COLO668 (cell line): ENCODE data around the gene LFNG.
"Not testable (repeated sequence)": the region's sequence is repeated elsewhere in the genome, so short reads cannot be mapped to it uniquely, and the experiment has no call there.

ENCODE experiments used
- DNase-seq: peaks from one replicate; lab custom pipeline; 2025; ENCODE audit not compliant: unreplicated experiment; lab: John Stamatoyannopoulos, UW

Gene LFNG

GRCh38 chr7:2527505-2528467 lies 8.2 kb downstream of the LFNG start:
- DNase-seq = peak; percentile 84

GRCh38 chr7:2528481-2529095 lies 9.0 kb downstream of the LFNG start:
- DNase-seq = no peak

GRCh38 chr7:2529161-2530070 lies 9.8 kb downstream of the LFNG start:
- DNase-seq = no peak

- DNase-seq = no peak
Observed at GRCh38 chr7:2530071-2530987, 10.8 kb downstream of the LFNG start.

- not testable (repeated sequence) for DNase-seq
Observed at GRCh38 chr7:2530994-2531795, 11.6 kb downstream of the LFNG start.

GRCh38 chr7:2531796-2532110 lies 12.2 kb downstream of the LFNG start:
- not testable (repeated sequence) for DNase-seq

GRCh38 chr7:2532199-2532772 lies 12.7 kb downstream of the LFNG start:
- DNase-seq = not testable (repeated sequence)

GRCh38 chr7:2532816-2533215 lies 13.2 kb downstream of the LFNG start:
- not testable (repeated sequence) for DNase-seq

- DNase-seq = not testable (repeated sequence)
Observed at GRCh38 chr7:2533566-2533965, 14.0 kb downstream of the LFNG start.

GRCh38 chr7:2534214-2534613 lies 14.6 kb downstream of the LFNG start:
- not testable (repeated sequence) for DNase-seq

GRCh38 chr7:2535872-2536627 lies 16.5 kb downstream of the LFNG start:
- DNase-seq = not testable (repeated sequence)

GRCh38 chr7:2537981-2538851 lies 18.6 kb downstream of the LFNG start:
- no peak for DNase-seq

- DNase-seq = no peak
Observed at GRCh38 chr7:2539031-2539911, 19.7 kb downstream of the LFNG start.

GRCh38 chr7:2540133-2540532 lies 20.6 kb downstream of the LFNG start:
- DNase-seq = no peak

- DNase-seq = no peak
Observed at GRCh38 chr7:2540641-2541051, 21.1 kb downstream of the LFNG start.

GRCh38 chr7:2541291-2542010 lies 21.9 kb downstream of the LFNG start:
- no peak for DNase-seq
